NCI-H1092 treated with DMSO at 0.1 percent for 48 hours (cell line): ENCODE results near the gene EIF5A.
"Not testable (repeated sequence)": the region's sequence is repeated elsewhere in the genome, so short reads cannot be mapped to it uniquely, and the experiment has no call there.

Experiments used
- DNase-seq: peaks from one replicate; lab custom pipeline; 2025; lab: John Stamatoyannopoulos, UW

Gene EIF5A

DNA sequence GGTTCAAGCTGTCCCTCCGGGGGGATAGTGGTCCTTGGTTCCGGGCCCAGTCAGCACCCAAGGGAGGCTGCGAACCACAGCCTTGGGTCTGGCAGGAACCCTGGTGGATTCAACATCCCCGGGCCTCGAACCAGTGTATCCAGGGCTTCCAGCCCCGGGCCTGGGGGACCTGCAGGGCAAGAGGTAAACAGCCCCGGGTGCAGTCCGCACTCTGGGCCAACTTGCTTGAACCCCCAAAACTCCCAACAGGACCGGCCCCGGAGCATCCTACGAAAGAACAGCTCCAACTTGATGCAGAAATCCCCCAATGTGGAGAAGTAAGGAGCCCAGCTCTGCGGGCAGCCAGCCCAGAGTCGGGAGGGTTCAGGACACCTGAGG lies 23.2 kb downstream of the EIF5A start:
- DNase-seq: no peak

DNA sequence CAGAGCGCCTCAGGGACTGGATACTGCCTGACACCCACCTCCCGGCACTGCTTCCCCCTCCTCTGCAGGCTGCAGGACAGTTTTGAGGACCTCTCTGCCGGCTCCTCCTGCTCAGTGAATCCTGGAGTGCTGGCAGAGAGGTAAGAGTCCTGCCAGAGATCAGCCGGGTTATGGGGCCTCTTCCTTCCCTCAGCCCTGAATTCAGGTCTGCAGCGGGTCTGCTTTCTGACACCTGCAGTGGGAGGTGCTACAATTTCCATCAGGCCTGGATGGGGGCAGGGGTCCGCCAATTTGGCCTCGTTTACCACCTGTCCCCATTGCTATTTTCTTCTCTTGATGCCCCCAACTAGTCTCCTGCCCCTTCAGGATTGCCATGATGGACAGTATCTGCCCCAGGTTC lies 24.7 kb downstream of the EIF5A start:
- DNase-seq: no peak

DNA sequence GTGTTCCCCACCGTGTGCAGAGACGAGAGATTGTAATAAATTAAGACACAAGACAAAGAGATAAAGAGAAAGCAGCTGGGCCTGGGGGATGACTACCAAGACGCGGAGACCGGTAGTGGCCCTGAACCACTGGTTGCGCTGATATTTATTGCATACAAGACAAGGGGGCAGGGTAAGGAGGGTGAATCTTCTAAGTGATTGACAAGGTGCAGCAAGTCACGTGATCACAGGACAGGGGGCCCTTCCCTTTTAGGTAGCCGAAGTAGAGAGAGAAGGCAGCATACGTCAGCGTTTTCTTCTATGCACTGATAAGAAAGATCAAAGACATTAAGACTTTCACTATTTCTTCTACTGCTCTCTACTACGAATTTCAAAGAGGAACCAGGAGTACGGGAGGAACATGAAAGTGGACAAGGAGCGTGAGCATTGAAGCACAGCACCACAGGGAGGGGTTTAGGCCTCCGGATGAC lies 25.2 kb downstream of the EIF5A start:
- DNase-seq: not testable (repeated sequence)

DNA sequence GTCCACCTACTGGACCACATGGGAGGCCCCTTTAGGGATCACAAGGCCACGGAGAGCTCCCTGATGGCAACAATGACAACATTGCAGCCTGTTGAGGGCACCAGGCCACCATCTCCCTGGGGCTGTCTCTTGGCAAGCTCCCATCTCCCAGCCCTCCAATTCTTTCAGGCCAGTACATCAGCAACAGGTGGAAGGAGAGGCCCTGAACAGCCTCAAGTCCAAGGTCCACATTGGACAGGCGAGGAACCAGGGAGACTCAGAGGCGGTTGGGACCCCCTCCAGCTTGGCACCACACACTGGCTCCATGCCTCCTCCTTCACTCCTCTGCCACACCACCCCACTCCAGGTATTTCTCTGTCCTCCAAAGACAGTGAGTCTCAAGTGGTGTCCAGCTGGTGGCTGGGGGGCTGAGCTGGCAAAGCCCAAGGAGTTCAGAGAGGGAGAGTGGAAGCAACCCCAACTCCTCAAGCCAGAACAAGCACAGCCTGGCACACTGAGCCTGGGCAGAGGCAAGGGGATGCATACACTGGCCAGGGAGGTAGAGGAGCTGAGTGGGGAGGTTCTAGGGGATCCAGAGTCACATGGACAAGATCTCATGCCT lies 27.6 kb downstream of the EIF5A start:
- no peak for DNase-seq

DNA sequence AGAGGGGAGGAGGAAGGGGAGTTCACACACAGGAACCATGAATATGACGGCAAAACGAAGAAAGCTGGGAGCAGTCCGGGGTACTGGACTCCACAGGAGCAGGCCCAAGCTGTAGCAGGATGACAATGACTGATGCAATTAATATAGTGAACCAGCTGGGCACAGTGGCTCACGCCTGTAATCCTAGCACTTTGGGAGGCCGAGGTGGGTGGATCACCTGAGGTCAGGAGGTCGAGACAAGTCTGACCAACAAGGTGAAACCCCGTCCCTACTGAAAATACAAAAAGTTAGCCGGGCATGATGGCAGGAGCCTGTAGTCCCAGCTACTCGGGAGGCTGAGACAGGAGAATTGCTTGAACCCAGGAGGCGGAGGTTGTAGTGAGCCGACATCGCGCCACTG lies 28.3 kb downstream of the EIF5A start:
- DNase-seq: not testable (repeated sequence)

DNA sequence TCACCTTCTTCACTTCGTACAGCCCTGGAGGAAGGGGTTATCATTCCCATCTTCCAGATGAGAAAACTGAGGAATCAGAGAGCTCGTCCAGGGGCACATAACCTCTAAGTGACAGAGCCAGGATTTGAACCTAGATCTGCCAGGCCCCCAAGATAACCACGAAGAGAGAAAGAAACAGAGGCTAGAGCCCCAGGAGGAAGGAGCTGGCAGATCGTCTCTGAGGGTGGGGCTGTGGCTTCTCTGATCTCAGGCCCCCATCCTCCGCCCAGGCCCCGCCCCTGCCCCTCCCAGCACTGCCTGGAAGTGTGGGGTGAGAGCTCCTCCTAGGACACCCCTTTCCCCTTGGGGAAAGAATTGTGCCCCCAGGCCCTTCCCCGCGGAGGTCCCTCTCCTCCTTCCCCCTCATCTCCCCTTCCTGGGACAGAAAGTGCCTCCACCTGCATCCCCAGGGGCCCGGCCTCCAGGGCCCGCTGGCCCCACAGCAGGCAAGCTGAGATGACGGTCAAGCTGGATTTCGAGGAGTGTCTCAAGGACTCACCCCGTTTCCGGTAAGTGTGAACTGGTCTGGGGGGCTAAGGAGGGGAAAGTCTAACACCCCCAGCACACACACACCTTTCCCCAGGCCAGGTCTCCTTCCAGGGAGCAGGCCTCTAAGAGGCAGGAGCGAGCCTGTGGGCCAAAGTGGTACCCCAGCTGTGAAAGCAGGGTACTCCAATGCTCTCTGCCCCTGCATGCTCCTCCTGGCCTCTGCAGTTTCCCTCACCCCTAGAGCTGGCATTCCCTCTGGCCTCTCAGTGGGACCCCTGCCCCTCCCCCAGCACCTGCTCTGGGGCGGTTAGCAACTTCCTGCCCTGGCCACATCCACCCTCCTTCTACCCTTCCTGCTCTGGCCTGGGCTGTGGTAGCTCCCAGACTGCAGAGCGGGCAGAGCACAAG lies 29.1 kb downstream of the EIF5A start, which contains the start of gene ACAP1:
Gene ACAP1, plus strand, starts transcription at position 290 of the 936 bp plus-strand sequence. Its CDS starts 206 bp downstream, at position 496.
- DNase-seq: no peak

DNA sequence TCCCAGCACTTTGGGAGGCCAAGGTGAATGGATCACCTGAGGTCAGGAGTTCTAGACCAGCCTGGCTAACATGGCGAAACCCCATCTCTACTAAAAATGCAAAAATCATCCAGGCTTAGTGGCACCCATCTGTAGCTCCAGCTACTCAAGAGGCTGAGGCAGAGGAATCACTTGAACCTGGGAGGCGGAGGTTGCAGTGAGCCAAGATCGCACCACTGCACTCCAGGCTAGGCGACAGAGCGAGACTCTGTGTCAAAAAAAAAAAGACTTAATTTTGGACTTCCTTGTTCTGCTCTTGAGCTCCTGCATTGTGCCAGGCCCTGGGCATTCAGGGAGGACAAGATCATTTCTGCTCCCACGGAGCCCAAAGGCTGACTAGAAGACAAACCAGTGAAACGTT lies 30.2 kb downstream of the EIF5A start:
- not testable (repeated sequence) for DNase-seq

DNA sequence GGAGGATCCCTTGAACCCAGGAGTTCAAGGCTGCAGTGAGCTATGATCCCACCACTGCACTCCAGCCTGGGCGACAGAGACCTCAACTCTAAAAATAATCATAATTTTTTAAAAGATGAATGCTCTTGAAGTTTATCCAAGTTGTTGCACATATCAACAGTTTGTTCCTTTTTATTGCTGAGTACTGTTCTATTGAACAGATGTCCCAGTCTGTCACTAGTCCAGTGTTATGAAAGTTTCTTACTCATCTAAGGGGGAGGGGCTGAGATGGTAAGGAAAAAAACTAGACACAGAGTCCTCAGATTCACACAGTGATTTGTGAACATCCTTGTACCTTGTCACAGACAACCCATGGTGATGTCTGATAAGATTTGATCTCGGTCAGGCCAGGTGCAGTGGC lies 32.8 kb downstream of the EIF5A start:
- DNase-seq: no peak

DNA sequence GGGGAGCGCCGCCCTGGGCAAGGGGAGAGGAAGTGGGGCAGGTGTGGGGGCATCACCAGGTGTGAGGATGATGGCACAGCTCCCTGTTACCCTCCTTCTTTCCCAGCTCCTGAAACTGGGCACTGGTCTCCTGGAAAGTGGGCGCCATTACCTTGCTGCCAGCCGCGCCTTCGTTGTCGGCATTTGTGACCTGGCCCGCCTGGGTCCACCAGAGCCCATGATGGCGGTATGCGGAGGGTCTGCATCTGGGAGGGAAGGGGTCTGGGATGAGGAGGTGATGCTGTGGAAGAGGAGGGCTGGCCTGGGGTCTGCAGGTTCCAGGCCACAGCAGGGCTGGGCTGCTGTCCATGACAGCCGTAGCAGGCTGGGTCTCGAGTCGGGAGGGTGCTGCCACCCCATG lies 34.4 kb downstream of the EIF5A start:
- no peak for DNase-seq

DNA sequence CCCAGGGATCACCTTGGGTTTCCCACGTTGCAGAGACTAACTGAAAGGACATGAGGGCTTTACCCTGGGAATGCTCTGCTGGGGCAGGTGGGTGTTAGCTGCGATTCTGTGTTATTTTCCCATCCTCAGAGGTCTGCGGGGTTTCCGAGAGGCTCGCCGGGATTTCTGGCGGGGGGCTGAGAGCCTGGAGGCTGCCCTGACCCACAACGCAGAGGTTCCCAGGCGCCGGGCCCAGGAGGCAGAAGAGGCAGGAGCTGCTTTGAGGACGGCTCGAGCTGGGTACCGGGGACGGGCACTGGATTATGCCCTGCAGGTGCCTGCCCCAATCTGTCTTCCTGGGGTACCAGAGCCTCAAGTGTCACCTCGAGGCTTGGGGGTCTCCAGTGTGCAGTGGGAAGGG lies 35.8 kb downstream of the EIF5A start:
- DNase-seq: no peak

DNA sequence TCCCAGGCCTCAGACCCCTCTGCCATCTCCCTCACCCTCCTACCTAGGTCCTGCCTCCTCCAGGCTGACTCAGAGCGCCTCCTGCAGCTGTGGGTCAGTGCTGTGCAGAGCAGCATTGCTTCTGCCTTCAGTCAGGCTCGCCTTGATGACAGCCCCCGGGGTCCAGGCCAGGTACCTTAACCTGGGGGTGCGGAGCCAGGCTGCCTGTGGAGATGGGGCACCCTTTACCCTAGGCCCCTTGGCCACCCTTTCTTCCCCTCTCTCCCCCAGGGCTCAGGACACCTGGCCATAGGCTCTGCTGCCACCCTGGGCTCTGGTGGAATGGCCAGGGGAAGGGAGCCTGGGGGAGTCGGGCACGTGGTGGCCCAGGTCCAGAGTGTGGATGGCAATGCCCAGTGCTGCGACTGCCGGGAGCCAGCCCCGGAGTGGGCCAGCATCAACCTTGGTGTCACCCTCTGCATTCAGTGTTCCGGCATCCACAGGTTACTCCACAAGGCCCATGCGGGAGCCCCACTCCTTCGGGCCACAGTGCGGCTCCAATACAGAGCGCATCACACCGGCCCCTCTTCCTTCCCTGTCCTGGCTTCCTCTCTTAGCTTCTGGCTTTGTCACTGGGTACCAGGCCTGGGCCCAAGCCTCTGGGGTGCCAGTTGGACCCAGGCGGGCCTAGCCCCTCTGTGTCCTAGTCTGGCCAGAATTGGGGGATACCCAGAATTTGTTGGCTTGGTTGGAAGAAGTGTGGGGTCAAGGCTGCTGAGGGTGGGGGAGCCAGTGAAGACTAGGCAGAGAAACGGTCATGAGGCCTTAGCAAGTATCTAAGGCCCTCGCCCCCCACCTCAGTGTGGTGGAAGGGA lies 39.6 kb downstream of the EIF5A start:
- DNase-seq: no peak

DNA sequence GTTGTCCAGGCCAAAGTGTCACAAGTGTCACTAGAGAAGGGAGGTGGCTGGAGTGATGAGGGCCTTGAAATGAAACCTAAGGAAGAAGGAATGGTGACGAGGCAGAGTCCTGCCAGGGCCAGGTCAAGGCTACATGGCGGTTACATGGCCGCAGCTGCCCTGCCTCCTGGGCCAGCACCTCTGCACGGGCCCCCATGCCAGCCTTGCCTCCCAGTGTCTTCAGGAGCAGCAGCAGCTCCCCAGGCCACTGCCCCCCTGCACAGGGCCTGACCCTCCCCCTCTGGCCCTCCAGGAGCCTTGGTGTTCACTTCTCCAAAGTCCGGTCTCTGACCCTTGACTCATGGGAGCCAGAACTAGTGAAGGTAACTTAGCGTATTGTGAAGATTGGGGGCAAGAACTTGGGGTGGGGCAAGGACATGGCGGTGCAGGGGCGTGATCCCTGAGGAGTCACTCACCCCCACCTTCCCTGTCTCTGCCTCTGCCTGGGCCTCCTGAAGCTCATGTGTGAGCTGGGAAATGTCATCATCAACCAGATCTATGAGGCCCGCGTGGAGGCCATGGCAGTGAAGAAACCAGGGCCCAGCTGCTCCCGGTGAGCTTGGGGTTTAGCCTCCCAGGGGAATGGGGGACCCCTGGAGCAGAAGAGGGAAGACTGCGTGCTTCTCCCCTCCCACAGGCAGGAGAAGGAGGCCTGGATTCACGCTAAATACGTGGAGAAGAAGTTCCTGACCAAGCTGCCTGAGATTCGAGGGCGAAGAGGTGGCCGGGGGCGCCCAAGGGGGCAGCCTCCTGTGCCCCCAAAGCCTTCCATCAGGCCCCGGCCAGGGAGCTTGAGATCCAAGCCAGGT lies 40.4 kb downstream of the EIF5A start:
- DNase-seq: no peak

DNA sequence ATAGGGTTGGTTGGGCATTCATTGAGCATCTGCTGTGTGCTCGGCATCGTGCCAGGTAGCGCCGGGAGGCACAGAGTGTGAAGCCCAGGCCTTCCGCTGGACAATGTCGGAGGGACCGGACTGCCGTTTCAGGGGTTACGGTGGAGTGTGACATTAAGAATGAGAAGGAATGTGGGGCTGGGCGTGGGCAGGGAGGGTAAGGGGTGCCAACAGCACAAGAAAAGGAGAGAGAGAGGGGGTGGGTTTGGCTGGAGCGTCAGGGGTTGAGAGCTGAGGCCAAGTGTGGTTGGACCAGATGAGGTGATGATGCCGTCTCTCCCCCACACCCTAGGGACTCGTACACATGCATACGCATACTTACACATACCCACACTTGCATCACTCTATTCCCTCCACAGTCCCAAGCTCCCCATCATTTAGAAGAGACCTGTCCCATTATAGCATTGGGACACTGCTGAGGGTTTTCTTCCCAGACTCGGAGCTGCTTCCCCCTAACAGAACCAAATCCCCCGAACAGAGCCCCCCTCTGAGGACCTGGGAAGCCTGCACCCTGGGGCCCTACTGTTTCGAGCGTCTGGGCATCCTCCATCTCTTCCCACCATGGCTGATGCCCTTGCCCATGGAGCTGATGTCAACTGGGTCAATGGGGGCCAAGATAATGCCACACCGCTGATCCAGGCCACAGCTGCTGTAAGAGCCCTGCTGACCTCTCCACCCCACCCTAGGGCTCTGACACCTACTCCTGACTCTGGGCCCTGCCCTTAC lies 41.2 kb downstream of the EIF5A start:
- DNase-seq: no peak

DNA sequence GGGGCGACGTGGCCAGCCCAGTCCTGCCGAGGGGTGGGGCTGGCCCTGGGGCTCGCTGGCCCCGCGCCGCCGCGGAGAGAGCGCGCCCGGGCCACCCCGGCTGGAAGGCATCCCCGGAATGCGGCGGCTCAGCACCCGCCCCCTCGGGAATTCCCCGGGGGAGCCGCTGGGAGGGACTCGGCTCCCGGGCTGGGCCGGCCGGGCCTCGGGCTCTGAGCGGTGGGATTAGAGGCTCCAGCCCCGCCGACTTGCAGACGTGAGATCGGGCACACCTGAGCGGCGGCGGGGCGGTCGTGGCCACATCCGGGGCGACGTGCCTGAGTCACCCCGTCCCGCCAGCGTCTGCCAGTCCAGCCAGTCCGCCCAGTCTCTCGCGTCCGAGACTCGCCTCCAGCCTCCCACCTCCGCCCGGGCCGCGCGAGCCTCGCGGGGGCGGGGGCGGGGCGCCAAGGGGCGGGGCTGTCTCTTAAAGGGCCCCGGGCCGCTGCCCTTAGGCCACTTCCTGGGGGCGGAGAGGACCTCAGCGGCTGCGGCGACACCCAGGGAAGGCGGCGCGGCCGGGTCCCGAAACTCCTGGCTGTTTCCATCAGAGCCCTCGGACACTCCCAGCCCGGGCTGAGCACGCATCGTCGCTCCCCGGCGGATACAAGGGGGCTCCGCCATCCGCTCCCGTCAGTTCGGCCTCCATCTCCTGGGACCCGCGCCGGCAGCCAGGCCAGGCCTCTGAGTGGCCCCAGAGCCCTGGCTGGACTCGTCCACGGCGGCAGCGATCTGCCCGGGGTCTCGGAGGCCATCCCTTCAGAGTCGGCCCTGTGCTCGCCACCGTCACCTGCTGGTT lies 44.5 kb downstream of the EIF5A start, which contains the start of gene KCTD11:
Gene KCTD11, plus strand, starts transcription at position 498 of the 838 bp plus-strand sequence.
- peak; percentile 5 for DNase-seq

DNA sequence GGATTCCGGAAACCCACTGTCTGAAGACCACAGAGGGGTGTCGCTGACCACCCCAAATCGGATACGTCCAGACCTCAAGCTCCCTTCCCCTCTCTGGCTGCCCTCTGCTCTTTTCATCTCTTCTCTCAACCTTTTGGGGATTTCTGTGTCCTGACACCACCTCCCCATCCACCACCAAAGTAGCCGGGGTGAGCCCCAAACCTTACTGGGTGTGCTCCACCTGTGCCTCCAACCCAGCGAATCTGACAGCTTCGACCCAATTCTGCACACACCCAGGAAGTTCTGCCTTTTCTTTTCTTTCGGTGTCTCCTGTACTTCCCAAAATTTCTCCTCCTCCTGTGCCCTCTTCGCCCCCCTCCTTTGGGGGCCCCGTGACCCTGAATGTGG lies 45.1 kb downstream of the EIF5A start:
- no peak for DNase-seq

DNA sequence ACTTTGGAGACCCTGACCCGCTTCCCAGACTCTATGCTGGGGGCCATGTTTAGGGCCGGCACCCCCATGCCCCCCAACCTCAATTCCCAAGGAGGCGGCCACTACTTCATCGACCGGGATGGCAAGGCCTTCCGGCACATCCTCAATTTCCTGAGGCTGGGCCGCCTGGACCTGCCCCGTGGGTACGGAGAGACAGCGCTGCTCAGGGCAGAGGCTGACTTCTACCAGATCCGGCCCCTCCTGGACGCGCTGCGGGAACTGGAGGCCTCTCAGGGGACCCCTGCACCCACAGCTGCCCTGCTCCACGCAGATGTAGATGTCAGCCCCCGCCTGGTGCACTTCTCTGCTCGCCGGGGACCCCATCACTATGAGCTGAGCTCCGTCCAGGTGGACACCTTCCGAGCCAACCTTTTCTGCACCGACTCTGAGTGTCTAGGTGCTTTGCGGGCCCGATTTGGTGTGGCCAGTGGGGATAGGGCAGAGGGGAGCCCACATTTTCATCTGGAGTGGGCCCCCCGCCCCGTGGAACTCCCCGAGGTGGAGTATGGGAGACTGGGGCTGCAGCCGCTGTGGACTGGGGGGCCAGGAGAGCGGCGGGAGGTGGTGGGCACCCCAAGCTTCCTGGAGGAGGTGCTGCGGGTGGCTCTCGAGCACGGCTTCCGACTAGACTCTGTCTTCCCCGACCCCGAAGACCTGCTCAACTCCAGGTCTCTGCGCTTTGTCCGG lies 45.6 kb downstream of the EIF5A start:
- DNase-seq: no peak

DNA sequence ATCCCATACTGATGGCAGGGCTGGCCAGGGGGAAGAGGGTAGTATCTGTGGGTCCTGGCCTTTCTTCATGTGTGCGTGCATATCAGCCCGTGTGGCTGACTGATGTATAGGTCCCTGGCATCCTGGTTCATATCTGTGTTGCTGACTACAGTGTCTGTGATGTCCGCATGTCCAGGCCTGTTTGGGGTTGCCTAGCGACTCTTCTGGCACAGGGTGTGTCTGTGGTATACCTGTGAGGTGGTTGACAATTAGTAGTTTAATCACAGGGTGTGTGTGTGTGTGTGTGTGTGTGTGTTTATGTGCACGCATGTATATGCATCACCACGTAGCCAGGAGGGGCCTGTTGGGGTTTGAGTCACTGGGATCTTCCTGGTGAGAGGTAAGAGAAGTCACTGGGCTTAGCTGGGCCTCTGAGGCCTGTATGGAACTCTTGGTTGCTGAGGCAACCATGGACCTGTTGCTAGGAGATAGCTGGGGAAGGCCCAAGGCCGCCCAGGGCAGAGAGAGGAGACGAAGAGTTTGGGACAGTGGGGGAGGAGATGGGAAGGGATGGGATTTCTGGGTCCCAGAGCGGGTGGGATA lies 46.9 kb downstream of the EIF5A start:
- DNase-seq: no peak

DNA sequence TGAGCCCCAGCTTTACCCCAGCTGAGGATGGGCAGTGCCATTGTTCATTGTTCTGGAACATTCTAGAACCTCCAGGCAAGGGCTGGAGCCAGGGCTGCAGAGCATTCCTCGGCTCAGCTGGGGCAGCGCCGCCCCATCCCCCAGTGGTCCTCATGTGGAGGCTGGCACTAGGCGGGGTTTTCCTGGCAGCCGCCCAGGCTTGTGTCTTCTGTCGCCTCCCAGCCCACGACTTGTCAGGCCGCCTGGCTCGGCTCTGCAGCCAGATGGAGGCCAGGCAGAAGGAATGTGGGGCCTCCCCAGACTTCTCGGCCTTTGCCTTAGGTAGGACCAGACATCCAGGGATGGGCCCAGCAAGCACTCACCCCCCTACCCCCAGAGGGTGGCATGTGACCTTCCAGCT lies 47.6 kb downstream of the EIF5A start, which contains the start of gene TMEM95:
Gene TMEM95, plus strand, starts transcription at position 104 of the 400 bp plus-strand sequence. Its CDS starts 49 bp downstream, at position 153.
- DNase-seq: no peak
